ENCODE measurements around the gene LRRC4B.
A peak's percentile ranks its signal among the peaks of the same experiment; 100 is the strongest.

Gene LRRC4B

DNA sequence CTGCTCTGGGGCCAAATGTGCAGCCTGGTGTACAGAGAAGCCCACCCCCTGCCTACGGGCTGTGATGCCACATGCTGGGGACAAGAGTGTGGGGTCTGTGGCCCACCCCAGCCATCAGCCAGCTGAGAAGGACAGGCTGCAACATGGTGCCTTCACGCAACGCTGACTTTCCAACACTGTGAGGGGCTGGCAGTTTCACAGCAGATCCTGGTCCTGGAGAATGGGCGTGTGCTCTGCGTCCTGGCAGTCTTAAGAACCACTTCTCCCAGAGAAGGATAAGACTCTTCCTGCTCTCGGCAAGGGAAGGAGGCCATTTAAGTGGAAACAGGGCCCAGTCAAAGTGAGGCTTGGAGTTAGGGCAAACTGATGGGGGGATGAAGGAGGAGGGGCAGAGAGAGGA lies 4.6 kb downstream of the LRRC4B start:
- H3K9me3 ChIP-seq (ENCODE audit: control insufficient read depth, insufficient read depth, low read depth, low read length) = no peaks in the 10 kb centered on the region
- no peaks in the 10 kb centered on the region for H3K36me3 ChIP-seq (ENCODE audit: control insufficient read depth in 2 of 2, insufficient read depth in 1 of 2, low read length in 2 of 2)
- ChIA-PET CTCF (interaction anchor here (0.6 to 12.9 kb wide), 3 partner anchors 8 to 27 kb away, joined by 3 to 210 read pairs (median 4); no protein-coding TSS in a partner anchor), POLR2A (no interaction called here)
- H3K4me3 ChIP-seq (ENCODE audit: low read depth, low read length) = no peak overlapping the region
- no peaks in the 10 kb centered on the region for H3K4me1 ChIP-seq (ENCODE audit: control insufficient read depth, insufficient read depth, low read length)
- no peak overlapping the region for H3K27ac ChIP-seq (ENCODE audit: extremely low read depth, low read depth, low read length)
- TF ChIP-seq ZNF555 (tag by site-specific recombination; conservative IDR thresholded peaks at IDR 0.05) (no peak), ZNF18 (tag by site-specific recombination; IDR thresholded peaks at IDR 0.05) (no peak), FEZF1 (tag by site-specific recombination; IDR thresholded peaks at IDR 0.05) (no peak), PRDM1 (tag by site-specific recombination; IDR thresholded peaks at IDR 0.05) (peak; percentile 40; the same call in 1 of the 2 replicates), ZNF174 (tag by site-specific recombination; IDR thresholded peaks at IDR 0.05) (no peak), PRDM4 (tag by site-specific recombination; IDR thresholded peaks at IDR 0.05) (peak; percentile 71), ZBTB10 (tag by site-specific recombination; IDR thresholded peaks at IDR 0.05) (no peak), ZNF558 (tag by site-specific recombination; IDR thresholded peaks at IDR 0.05) (no peak)

DNA sequence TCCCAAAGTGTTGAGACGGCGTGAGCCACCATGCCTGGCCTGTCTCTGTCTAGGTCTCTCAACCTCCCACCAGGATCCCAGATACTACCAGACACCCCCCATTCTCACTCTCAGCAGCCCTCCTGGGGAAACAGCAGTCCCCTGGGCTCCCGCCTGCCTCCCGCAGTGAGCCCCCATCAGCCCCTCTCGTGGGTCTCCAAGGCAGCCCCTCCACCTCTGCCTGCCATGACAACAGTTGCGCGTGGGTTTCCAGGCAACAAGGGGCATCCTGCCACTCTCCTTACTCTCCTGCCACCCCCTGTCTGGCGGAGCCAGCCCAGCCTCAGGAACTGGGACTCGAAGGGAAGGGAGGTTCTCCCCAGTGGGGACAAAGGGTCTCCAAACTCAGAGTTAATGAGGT lies 5.2 kb downstream of the LRRC4B start:
- Histone ChIP-seq H3K4me3 (ENCODE audit: low read depth, low read length) (no peak overlapping the region), H3K9me3 (ENCODE audit: control insufficient read depth, insufficient read depth, low read depth, low read length) (no peaks in the 10 kb centered on the region), H3K36me3 (ENCODE audit: control insufficient read depth in 2 of 2, insufficient read depth in 1 of 2, low read length in 2 of 2) (no peaks in the 10 kb centered on the region; a peak in 1 of 3 replicates), H3K4me1 (ENCODE audit: control insufficient read depth, insufficient read depth, low read length) (no peaks in the 10 kb centered on the region), H3K27ac (ENCODE audit: extremely low read depth, low read depth, low read length) (no peak overlapping the region)
- CTCF ChIA-PET = interaction anchor here (1.2 to 12.9 kb wide), 2 partner anchors 20 to 26 kb away, joined by 3 to 210 read pairs; no protein-coding TSS in a partner anchor
- POLR2A ChIA-PET = no interaction called here
- peak; percentile 22; the same call in 1 of the 2 replicates for TF ChIP-seq ZIC2 (tag by site-specific recombination; IDR thresholded peaks at IDR 0.05)
- 0 out of 2 replicates have a peak, but pooled peaks have one; percentile 45 for TF ChIP-seq PRDM10 (tag by site-specific recombination; IDR thresholded peaks at IDR 0.05)
- TF ChIP-seq ZNF121 (tag by site-specific recombination; IDR thresholded peaks at IDR 0.05) = no peak
- no peak for TF ChIP-seq ZNF202 (tag by site-specific recombination; IDR thresholded peaks at IDR 0.05; ENCODE audit: borderline replicate concordance)
- TF ChIP-seq, protein P1, sequence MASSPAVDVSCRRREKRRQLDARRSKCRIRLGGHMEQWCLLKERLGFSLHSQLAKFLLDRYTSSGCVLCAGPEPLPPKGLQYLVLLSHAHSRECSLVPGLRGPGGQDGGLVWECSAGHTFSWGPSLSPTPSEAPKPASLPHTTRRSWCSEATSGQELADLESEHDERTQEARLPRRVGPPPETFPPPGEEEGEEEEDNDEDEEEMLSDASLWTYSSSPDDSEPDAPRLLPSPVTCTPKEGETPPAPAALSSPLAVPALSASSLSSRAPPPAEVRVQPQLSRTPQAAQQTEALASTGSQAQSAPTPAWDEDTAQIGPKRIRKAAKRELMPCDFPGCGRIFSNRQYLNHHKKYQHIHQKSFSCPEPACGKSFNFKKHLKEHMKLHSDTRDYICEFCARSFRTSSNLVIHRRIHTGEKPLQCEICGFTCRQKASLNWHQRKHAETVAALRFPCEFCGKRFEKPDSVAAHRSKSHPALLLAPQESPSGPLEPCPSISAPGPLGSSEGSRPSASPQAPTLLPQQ (tag by site-specific recombination; IDR thresholded peaks at IDR 0.05) = no peak
- TF ChIP-seq ZBTB8A (tag by site-specific recombination; IDR thresholded peaks at IDR 0.05) = no peak
